OCI-LY1 (cell line): Measurements from ENCODE around the gene PROK2.

Experiments
- H2AFZ ChIP-seq: fragments of 200-600 bp; sonication (generic), shearing (Covaris generic); 2 replicates; pipeline ENCODE4 v1.6.0; 2014; ENCODE audit warnings: antibody characterized with exemption, mild to moderate bottlenecking, low read length
- H3F3A ChIP-seq: fragments of 200-600 bp; sonication (generic), shearing (Covaris generic); 2 replicates; pipeline ENCODE4 v1.6.0; 2014; ENCODE audit warnings: mild to moderate bottlenecking, antibody characterized with exemption, low read length, moderate library complexity; ENCODE audit not compliant: insufficient read depth
- H3K27ac ChIP-seq: fragments of 200-600 bp; sonication (generic); 2 replicates; pipeline ENCODE4 v1.5.1; 2014; ENCODE audit warnings: low read length, mixed run types, mild to moderate bottlenecking, low read depth; ENCODE audit not compliant: poor library complexity, severe bottlenecking
- H3K27me3 ChIP-seq: fragments of 200-600 bp; sonication (generic); 2 replicates; pipeline ENCODE4 v1.6.0; 2014; ENCODE audit warnings: antibody characterized with exemption, mild to moderate bottlenecking, low read length, moderate library complexity; ENCODE audit not compliant: insufficient read depth
- H3K36me3 ChIP-seq: fragments of 200-600 bp; sonication (generic); 2 replicates; pipeline ENCODE4 v1.6.1; 2014; ENCODE audit warnings: mild to moderate bottlenecking, antibody characterized with exemption, low read length, moderate library complexity, mixed read lengths; ENCODE audit not compliant: insufficient read depth
- H3K4me1 ChIP-seq: fragments of 200-600 bp; sonication (generic); 2 replicates; pipeline ENCODE4 v1.5.1; 2014; ENCODE audit warnings: mild to moderate bottlenecking, low read length, moderate library complexity; ENCODE audit not compliant: insufficient read depth, severe bottlenecking
- H3K4me2 ChIP-seq: fragments of 200-600 bp; sonication (generic), shearing (Covaris generic); 2 replicates; pipeline ENCODE4 v1.6.1; 2014; ENCODE audit warnings: low read length
- H3K4me3 ChIP-seq: fragments of 200-600 bp; sonication (generic); 2 replicates; pipeline ENCODE4 v1.5.1; 2014; ENCODE audit warnings: low read length, low read depth, mild to moderate bottlenecking, mixed read lengths; ENCODE audit not compliant: poor library complexity, severe bottlenecking
- H3K79me2 ChIP-seq: fragments of 200-600 bp; shearing (Covaris generic); 2 replicates; pipeline ENCODE4 v1.6.1; 2016; ENCODE audit warnings: mixed run types, low read length, mixed read lengths; ENCODE audit not compliant: insufficient read depth
- H3K9ac ChIP-seq: fragments of 200-600 bp; sonication (generic), shearing (Covaris generic); 2 replicates; pipeline ENCODE4 v1.6.1; 2014; ENCODE audit warnings: mild to moderate bottlenecking, low read length, mixed read lengths
- H3K9me2 ChIP-seq: fragments of 200-600 bp; sonication (generic), shearing (Covaris generic); 2 replicates; pipeline ENCODE4 v1.6.1; 2014; ENCODE audit warnings: low read depth, mild to moderate bottlenecking, low read length, mixed read lengths
- H3K9me3 ChIP-seq: fragments of 200-600 bp; shearing (Covaris generic); 2 replicates; pipeline ENCODE4 v1.6.1; 2014; ENCODE audit warnings: low read length, mixed read lengths
- H4K20me1 ChIP-seq: fragments of 200-600 bp; sonication (generic), shearing (Covaris generic); 2 replicates; pipeline ENCODE4 v1.6.0; 2016; ENCODE audit warnings: mild to moderate bottlenecking, low read length; ENCODE audit not compliant: insufficient read depth
- EZH2 ChIP-seq: fragments of 200-600 bp; sonication (generic), shearing (Covaris generic); IDR thresholded peaks from 2 replicates; pipeline ENCODE4 v1.8.0; 2017; ENCODE audit warnings: borderline replicate concordance, mixed run types, mild to moderate bottlenecking, antibody characterized with exemption, low read length, moderate library complexity, mixed read lengths
- TF ChIP-seq, protein P1 (sequence below): fragments of 200-600 bp; sonication (generic), shearing (Covaris generic); IDR thresholded peaks from 2 replicates; pipeline ENCODE4 v1.5.1; 2017; ENCODE audit warnings: mild to moderate bottlenecking, antibody characterized with exemption, low read length, moderate library complexity, mixed read lengths

Gene PROK2

DNA sequence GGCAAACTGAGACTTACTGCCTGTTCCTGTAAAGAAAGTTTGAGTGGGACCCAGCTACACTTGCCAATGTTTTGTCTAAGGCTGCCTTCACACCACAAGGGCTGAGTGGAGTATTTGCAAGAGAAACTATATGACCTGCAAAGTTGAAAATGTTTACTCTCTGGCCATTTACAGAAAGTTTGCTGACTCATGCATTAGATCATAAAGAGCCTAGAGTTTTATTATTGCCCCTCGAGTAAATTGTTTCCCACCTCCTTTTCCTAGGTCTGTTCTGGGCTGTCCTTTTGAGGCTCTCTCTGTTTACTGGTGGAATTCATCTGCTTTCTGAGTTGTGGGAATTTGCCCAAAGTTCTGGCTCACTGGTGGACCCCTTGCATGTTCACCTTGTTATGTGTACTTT, 6.7 kb upstream of the PROK2 start:
- Histone ChIP-seq H3K4me2 (no peak overlapping the region), H3K27me3 (no peaks in the 10 kb centered on the region), H3K9me3 (no peaks in the 10 kb centered on the region), H3K79me2 (no peaks in the 10 kb centered on the region), H2AFZ (no peak overlapping the region), H3K9ac (no peak overlapping the region), H3F3A (no peaks in the 10 kb centered on the region), H3K9me2 (no peaks in the 10 kb centered on the region), H3K27ac (no peak overlapping the region), H3K36me3 (no peaks in the 10 kb centered on the region), H3K4me1 (no peaks in the 10 kb centered on the region), H4K20me1 (no peaks in the 10 kb centered on the region), H3K4me3 (no peak overlapping the region)
- TF ChIP-seq, protein P1, sequence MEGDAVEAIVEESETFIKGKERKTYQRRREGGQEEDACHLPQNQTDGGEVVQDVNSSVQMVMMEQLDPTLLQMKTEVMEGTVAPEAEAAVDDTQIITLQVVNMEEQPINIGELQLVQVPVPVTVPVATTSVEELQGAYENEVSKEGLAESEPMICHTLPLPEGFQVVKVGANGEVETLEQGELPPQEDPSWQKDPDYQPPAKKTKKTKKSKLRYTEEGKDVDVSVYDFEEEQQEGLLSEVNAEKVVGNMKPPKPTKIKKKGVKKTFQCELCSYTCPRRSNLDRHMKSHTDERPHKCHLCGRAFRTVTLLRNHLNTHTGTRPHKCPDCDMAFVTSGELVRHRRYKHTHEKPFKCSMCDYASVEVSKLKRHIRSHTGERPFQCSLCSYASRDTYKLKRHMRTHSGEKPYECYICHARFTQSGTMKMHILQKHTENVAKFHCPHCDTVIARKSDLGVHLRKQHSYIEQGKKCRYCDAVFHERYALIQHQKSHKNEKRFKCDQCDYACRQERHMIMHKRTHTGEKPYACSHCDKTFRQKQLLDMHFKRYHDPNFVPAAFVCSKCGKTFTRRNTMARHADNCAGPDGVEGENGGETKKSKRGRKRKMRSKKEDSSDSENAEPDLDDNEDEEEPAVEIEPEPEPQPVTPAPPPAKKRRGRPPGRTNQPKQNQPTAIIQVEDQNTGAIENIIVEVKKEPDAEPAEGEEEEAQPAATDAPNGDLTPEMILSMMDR: no peak
- TF ChIP-seq EZH2: no peak

- H3K27me3 ChIP-seq: no peaks in the 10 kb centered on the region
- TF ChIP-seq, protein P1: no peak
- TF ChIP-seq EZH2: no peak
- no peak overlapping the region for H2AFZ ChIP-seq
- H3K4me3 ChIP-seq: no peak overlapping the region
- no peak overlapping the region for H3K4me2 ChIP-seq
- no peaks in the 10 kb centered on the region for H3K4me1 ChIP-seq
- no peaks in the 10 kb centered on the region for H3F3A ChIP-seq
- H3K9me2 ChIP-seq: no peaks in the 10 kb centered on the region
- no peaks in the 10 kb centered on the region for H3K36me3 ChIP-seq
- no peak overlapping the region for H3K27ac ChIP-seq
- H3K9ac ChIP-seq: no peak overlapping the region
- H3K79me2 ChIP-seq: no peaks in the 10 kb centered on the region
- no peaks in the 10 kb centered on the region for H3K9me3 ChIP-seq
- H4K20me1 ChIP-seq: no peaks in the 10 kb centered on the region
Observed at GRCh38 chr3:71789922-71790321, 5.0 kb upstream of the PROK2 start.

DNA sequence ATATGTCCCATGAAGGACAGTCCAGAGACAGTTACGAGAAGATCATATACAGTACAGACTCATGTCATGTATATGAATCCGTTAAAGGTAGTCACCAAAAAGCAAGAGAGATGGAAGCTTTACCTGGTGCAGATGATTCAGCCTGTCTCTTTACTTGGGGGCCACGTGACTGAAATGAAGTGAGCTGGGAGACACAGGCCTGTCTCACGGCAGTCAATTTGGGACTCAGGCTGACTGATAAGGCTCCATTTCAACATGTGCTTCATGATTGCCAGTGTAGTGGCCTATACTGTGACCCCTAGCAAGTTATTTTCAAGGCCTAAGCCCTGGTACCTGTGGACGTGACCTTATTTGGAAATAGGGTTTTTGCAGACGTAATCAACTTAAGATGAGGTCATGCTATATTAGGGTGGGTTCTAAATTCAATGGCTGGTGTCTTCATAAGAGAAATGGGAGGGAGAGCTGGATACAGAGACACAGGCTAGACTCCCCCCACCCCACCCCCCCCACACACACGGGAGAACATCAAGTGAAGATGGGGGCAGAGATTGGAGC, 3.0 kb upstream of the PROK2 start:
- TF ChIP-seq EZH2: no peak
- TF ChIP-seq, protein P1: no peak
- Histone ChIP-seq H2AFZ (no peak overlapping the region), H3K79me2 (no peaks in the 10 kb centered on the region), H3K4me3 (no peak overlapping the region), H3K36me3 (no peaks in the 10 kb centered on the region), H3F3A (no peaks in the 10 kb centered on the region), H3K4me2 (no peak overlapping the region), H3K9me3 (no peaks in the 10 kb centered on the region), H3K9ac (no peak overlapping the region), H3K27ac (no peak overlapping the region), H3K27me3 (no peaks in the 10 kb centered on the region), H4K20me1 (no peaks in the 10 kb centered on the region), H3K4me1 (no peaks in the 10 kb centered on the region), H3K9me2 (no peaks in the 10 kb centered on the region)
